Endothelial cell of umbilical vein (primary cell): Measurements from ENCODE around the gene NCOA3.

Experiments used
- EZH2 ChIP-seq: IDR thresholded peaks from 2 replicates; pipeline ENCODE4 v1.6.1; 2012; ENCODE audit warnings: borderline replicate concordance, low read depth, mild to moderate bottlenecking, moderate library complexity, low read length, inconsistent platforms; ENCODE audit not compliant: severe bottlenecking
- FOS ChIP-seq: IDR thresholded peaks from 2 replicates; pipeline ENCODE4 v1.6.1; 2011; ENCODE audit warnings: mild to moderate bottlenecking, low read length, moderate library complexity, borderline replicate concordance; ENCODE audit not compliant: insufficient read depth
- GATA2 ChIP-seq: IDR thresholded peaks from 2 replicates; pipeline ENCODE4 v1.7.0; 2011; ENCODE audit warnings: low read depth, mild to moderate bottlenecking, moderate library complexity, mixed read lengths, low read length; ENCODE audit not compliant: insufficient read length, insufficient read depth
- JUN ChIP-seq: IDR thresholded peaks from 2 replicates; pipeline ENCODE4 v1.6.1; 2011; ENCODE audit warnings: borderline replicate concordance, low read depth; ENCODE audit not compliant: insufficient read length, insufficient read depth
- MAX ChIP-seq: IDR thresholded peaks from 2 replicates; pipeline ENCODE4 v1.6.1; 2011; ENCODE audit not compliant: insufficient read depth, insufficient read length
- MYC ChIP-seq: IDR thresholded peaks from one replicate; pipeline ENCODE4 v1.6.1; 2011; ENCODE audit warnings: mild to moderate bottlenecking, low read depth, low read length
- POLR2A ChIP-seq: IDR thresholded peaks from 2 replicates; pipeline ENCODE4 v1.6.1; 2012; ENCODE audit warnings: low read depth, mild to moderate bottlenecking, control low read depth, low read length
- POLR2AphosphoS5 ChIP-seq: IDR thresholded peaks from 2 replicates; pipeline ENCODE4 v1.6.1; 2012; ENCODE audit warnings: low read depth, mild to moderate bottlenecking, control low read depth, low read length, moderate library complexity; ENCODE audit not compliant: insufficient read depth
- TF ChIP-seq, protein P1 (sequence below), 2 donors: IDR thresholded peaks; 1 replicate in 1 of 2; 2 replicates in 1 of 2; pipeline ENCODE4 v1.5.1; 2011; ENCODE audit warnings: low read length in 2 of 2, mild to moderate bottlenecking in 2 of 2, moderate library complexity in 2 of 2, control low read depth in 1 of 2, inconsistent platforms in 1 of 2, low read depth in 1 of 2; ENCODE audit not compliant: insufficient read depth in 1 of 2; ENCODE audit errors: extremely low read depth in 1 of 2

GRCh38 chr20:47687095-47687987, 185.7 kb downstream of the NCOA3 start:
- TF ChIP-seq, protein P1, sequence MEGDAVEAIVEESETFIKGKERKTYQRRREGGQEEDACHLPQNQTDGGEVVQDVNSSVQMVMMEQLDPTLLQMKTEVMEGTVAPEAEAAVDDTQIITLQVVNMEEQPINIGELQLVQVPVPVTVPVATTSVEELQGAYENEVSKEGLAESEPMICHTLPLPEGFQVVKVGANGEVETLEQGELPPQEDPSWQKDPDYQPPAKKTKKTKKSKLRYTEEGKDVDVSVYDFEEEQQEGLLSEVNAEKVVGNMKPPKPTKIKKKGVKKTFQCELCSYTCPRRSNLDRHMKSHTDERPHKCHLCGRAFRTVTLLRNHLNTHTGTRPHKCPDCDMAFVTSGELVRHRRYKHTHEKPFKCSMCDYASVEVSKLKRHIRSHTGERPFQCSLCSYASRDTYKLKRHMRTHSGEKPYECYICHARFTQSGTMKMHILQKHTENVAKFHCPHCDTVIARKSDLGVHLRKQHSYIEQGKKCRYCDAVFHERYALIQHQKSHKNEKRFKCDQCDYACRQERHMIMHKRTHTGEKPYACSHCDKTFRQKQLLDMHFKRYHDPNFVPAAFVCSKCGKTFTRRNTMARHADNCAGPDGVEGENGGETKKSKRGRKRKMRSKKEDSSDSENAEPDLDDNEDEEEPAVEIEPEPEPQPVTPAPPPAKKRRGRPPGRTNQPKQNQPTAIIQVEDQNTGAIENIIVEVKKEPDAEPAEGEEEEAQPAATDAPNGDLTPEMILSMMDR (IDR thresholded peaks at IDR 0.05; ENCODE audit: extremely low read depth in 1 of 2, insufficient read depth in 1 of 2, low read depth in 1 of 2, low read length in 2 of 2): no peak
- TF ChIP-seq EZH2: no peak
- no peak for TF ChIP-seq POLR2AphosphoS5
- TF ChIP-seq JUN: no peak
- TF ChIP-seq POLR2A: no peak
- TF ChIP-seq MAX: no peak
- TF ChIP-seq GATA2: no peak
- TF ChIP-seq FOS: no peak
- no peak for TF ChIP-seq MYC
